Measurements from ENCODE around the gene RBM33. TPM values are rescaled to one million over a fixed set of nuclear protein-coding genes. Genes with fewer than 3 reads are reported as not detected.

Gene RBM33
- total RNA-seq, 2 donors from 2014 or later, result 86.8 to 87.1 TPM

- no peaks in the 10 kb centered on the region for H3K27me3 ChIP-seq (ENCODE audit: control insufficient read depth, insufficient read depth, low read length, poor library complexity, severe bottlenecking)
- no peak overlapping the region for H3K4me3 ChIP-seq (ENCODE audit: low read length)
- H3K27ac ChIP-seq (ENCODE audit: low read depth, low read length), result no peak overlapping the region
- Mint-ChIP-seq H3K27me3 (ENCODE audit: insufficient read depth) (no peaks in the 10 kb centered on the region), H3K9me3 (no peaks in the 10 kb centered on the region), H3K4me3 (no peak overlapping the region), H3K27ac (no peak overlapping the region), H3K4me1 (peaks cover 55% of the 10 kb centered on the region), H3K36me3 (ENCODE audit: low read depth) (peaks cover 21% of the 10 kb centered on the region)
- peaks cover 6% of the 10 kb centered on the region for H3K4me1 ChIP-seq (ENCODE audit: control insufficient read depth, insufficient read depth, low read length)
- WGBS, 2 experiments (ENCODE audit: insufficient coverage in 1 of 2, insufficient read length in 1 of 2), result 91% methylated on average over 3 of the region's 3 CpGs; no CpG with 5 or more reads in 1 of the 2 experiments
- H3K9me3 ChIP-seq (ENCODE audit: control insufficient read depth, low read length), result no peaks in the 10 kb centered on the region
- TF ChIP-seq, protein P1, sequence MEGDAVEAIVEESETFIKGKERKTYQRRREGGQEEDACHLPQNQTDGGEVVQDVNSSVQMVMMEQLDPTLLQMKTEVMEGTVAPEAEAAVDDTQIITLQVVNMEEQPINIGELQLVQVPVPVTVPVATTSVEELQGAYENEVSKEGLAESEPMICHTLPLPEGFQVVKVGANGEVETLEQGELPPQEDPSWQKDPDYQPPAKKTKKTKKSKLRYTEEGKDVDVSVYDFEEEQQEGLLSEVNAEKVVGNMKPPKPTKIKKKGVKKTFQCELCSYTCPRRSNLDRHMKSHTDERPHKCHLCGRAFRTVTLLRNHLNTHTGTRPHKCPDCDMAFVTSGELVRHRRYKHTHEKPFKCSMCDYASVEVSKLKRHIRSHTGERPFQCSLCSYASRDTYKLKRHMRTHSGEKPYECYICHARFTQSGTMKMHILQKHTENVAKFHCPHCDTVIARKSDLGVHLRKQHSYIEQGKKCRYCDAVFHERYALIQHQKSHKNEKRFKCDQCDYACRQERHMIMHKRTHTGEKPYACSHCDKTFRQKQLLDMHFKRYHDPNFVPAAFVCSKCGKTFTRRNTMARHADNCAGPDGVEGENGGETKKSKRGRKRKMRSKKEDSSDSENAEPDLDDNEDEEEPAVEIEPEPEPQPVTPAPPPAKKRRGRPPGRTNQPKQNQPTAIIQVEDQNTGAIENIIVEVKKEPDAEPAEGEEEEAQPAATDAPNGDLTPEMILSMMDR (conservative IDR thresholded peaks at IDR 0.05), result no peak
- H3K36me3 ChIP-seq (ENCODE audit: control insufficient read depth, insufficient read depth, low read length), result peaks cover 10% of the 10 kb centered on the region
- H3K9ac ChIP-seq (ENCODE audit: extremely low read depth, low read length, poor library complexity, severe bottlenecking), result no peak overlapping the region
- DNase-seq, result no peak
These were observed 30.1 kb downstream of the RBM33 start for GRCh38 chr7:155674556-155674955.

DNA sequence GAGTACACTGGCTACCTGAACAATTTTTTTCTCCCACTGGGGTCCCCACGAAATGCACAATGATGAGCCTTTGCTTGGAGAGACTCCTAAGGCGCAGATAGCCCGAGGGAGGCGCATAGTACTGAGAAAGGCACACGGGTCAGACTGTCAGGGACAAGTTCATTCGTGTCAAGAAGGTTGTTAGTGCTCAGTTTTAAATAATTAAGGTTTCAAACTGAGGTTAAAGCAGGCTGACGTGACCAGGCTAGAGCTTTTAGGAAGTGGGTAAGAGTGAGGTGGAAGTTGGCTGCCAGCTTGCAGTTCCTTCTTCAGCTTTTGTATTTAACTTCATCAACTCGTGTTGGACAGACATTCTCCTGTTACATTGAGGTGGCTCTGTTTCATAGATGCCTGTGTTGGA lies 31.6 kb downstream of the RBM33 start:
- Mint-ChIP-seq H3K27ac (peak overlapping the region; percentile 76), H3K4me1 (peaks cover 51% of the 10 kb centered on the region), H3K4me3 (no peak overlapping the region), H3K9me3 (no peaks in the 10 kb centered on the region), H3K36me3 (ENCODE audit: low read depth) (peaks cover 19% of the 10 kb centered on the region), H3K27me3 (ENCODE audit: insufficient read depth) (no peaks in the 10 kb centered on the region)
- TF ChIP-seq, protein P1 (conservative IDR thresholded peaks at IDR 0.05), result no peak
- peaks cover 11% of the 10 kb centered on the region for H3K36me3 ChIP-seq (ENCODE audit: control insufficient read depth, insufficient read depth, low read length)
- no peaks in the 10 kb centered on the region for H3K9me3 ChIP-seq (ENCODE audit: control insufficient read depth, low read length)
- 92 to 96% methylated on average over 6 to 8 of the region's 8 CpGs for WGBS, 2 experiments (ENCODE audit: insufficient coverage in 1 of 2, insufficient read length in 1 of 2)
- no peaks in the 10 kb centered on the region for H3K27me3 ChIP-seq (ENCODE audit: control insufficient read depth, insufficient read depth, low read length, poor library complexity, severe bottlenecking)
- DNase-seq, result no peak
- peaks cover 11% of the 10 kb centered on the region for H3K4me1 ChIP-seq (ENCODE audit: control insufficient read depth, insufficient read depth, low read length)
- no peak overlapping the region for H3K9ac ChIP-seq (ENCODE audit: extremely low read depth, low read length, poor library complexity, severe bottlenecking)
- no peak overlapping the region for H3K27ac ChIP-seq (ENCODE audit: low read depth, low read length)
- H3K4me3 ChIP-seq (ENCODE audit: low read length), result no peak overlapping the region

DNA sequence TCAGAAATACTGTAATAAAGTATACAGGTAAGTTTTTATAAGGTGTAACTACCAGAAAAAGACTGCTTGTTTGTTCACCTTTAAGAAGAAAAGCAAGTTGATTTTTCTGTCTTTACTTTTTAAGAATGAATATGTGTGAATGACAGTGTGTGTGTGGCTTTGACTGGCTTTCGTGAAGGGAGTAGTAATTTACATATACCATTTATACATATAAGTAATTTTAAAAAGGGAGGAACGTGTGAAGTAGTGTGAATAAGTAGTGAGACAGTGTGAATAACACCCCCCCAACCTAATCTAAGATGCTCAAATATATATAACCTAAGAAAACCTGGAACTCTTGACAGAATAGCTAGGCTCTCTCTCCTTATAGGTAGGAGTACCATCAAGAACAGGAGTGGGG lies 33.2 kb downstream of the RBM33 start:
- Mint-ChIP-seq H3K4me3 (no peak overlapping the region), H3K27ac (peak overlapping the region; percentile 44), H3K27me3 (ENCODE audit: insufficient read depth) (no peaks in the 10 kb centered on the region), H3K4me1 (peaks cover 64% of the 10 kb centered on the region), H3K9me3 (no peaks in the 10 kb centered on the region), H3K36me3 (ENCODE audit: low read depth) (peaks cover 32% of the 10 kb centered on the region)
- no peak overlapping the region for H3K9ac ChIP-seq (ENCODE audit: extremely low read depth, low read length, poor library complexity, severe bottlenecking)
- no CpG with 5 or more reads among the region's 2 CpGs for WGBS, 2 experiments (ENCODE audit: insufficient coverage in 1 of 2, insufficient read length in 1 of 2)
- H3K4me1 ChIP-seq (ENCODE audit: control insufficient read depth, insufficient read depth, low read length), result peaks cover 19% of the 10 kb centered on the region
- peaks cover 23% of the 10 kb centered on the region for H3K36me3 ChIP-seq (ENCODE audit: control insufficient read depth, insufficient read depth, low read length)
- TF ChIP-seq, protein P1 (conservative IDR thresholded peaks at IDR 0.05), result no peak
- DNase-seq, result no peak
- H3K9me3 ChIP-seq (ENCODE audit: control insufficient read depth, low read length), result no peaks in the 10 kb centered on the region
- H3K27me3 ChIP-seq (ENCODE audit: control insufficient read depth, insufficient read depth, low read length, poor library complexity, severe bottlenecking), result no peaks in the 10 kb centered on the region
- no peak overlapping the region for H3K27ac ChIP-seq (ENCODE audit: low read depth, low read length)
- no peak overlapping the region for H3K4me3 ChIP-seq (ENCODE audit: low read length)
